AML-193 (cell line): ENCODE measurements around the gene ATAD3B.
"Not testable (repeated sequence)": the region's sequence is repeated elsewhere in the genome, so short reads cannot be mapped to it uniquely, and the experiment has no call there.

Experiments used
- DNase-seq, 2 experiments: peaks; one replicate each; lab custom pipeline; 2025; lab: John Stamatoyannopoulos, UW

ATAD3B gene

GRCh38 chr1:1533176-1533893 lies 61.8 kb downstream of the ATAD3B start:
- DNase-seq = not testable (repeated sequence)

GRCh38 chr1:1533894-1534291 lies 62.3 kb downstream of the ATAD3B start:
- DNase-seq = not testable (repeated sequence)

GRCh38 chr1:1534401-1535154 lies 63.0 kb downstream of the ATAD3B start:
- DNase-seq = no peak

GRCh38 chr1:1535201-1536018 lies 63.8 kb downstream of the ATAD3B start:
- DNase-seq = no peak

- no peak for DNase-seq
Observed at GRCh38 chr1:1536019-1536937, 64.7 kb downstream of the ATAD3B start.

GRCh38 chr1:1536938-1537546 lies 65.5 kb downstream of the ATAD3B start:
- DNase-seq = no peak

GRCh38 chr1:1537626-1538250 lies 66.2 kb downstream of the ATAD3B start:
- DNase-seq = no peak

- DNase-seq = no peak
Observed at GRCh38 chr1:1538334-1538733, 66.8 kb downstream of the ATAD3B start.

- DNase-seq = no peak
Observed at GRCh38 chr1:1538989-1539309, 67.4 kb downstream of the ATAD3B start.

GRCh38 chr1:1539310-1540089 lies 67.9 kb downstream of the ATAD3B start:
- DNase-seq = no peak

- no peak for DNase-seq
Observed at GRCh38 chr1:1540090-1540817, 68.7 kb downstream of the ATAD3B start, which contains the start of gene TMEM240. TMEM240 (minus strand) TSS chr1:1540624; CDS start chr1:1540346, 278 bp downstream.

GRCh38 chr1:1540818-1541628 lies 69.5 kb downstream of the ATAD3B start:
- DNase-seq = no peak

GRCh38 chr1:1541956-1542765 lies 70.6 kb downstream of the ATAD3B start:
- DNase-seq = no peak

GRCh38 chr1:1542766-1543705 lies 71.5 kb downstream of the ATAD3B start:
- DNase-seq = no peak

- DNase-seq = no peak
Observed at GRCh38 chr1:1543706-1544099, 72.1 kb downstream of the ATAD3B start.

GRCh38 chr1:1544544-1544943 lies 73.0 kb downstream of the ATAD3B start:
- no peak for DNase-seq
